KMS-11 (cell line): ENCODE data around the gene GOLGA8N.

Experiments
- H2AFZ ChIP-seq: fragments of 200-600 bp; sonication (generic); 2 replicates; pipeline ENCODE4 v1.6.1; 2016; ENCODE audit warnings: antibody characterized with exemption, mixed run types, low read depth
- H3K27ac ChIP-seq: fragments of 200-600 bp; sonication (generic); 2 replicates; pipeline ENCODE4 v1.6.1; 2016; ENCODE audit warnings: mild to moderate bottlenecking, mixed run types
- H3K27me3 ChIP-seq: fragments of 200-600 bp; sonication (generic); 2 replicates; pipeline ENCODE4 v1.6.1; 2017; ENCODE audit warnings: mild to moderate bottlenecking, low read depth, mixed run types, moderate library complexity; ENCODE audit not compliant: insufficient read depth
- H3K36me3 ChIP-seq: fragments of 200-600 bp; sonication (generic); 2 replicates; pipeline ENCODE4 v1.6.1; 2017; ENCODE audit warnings: mild to moderate bottlenecking, mixed run types; ENCODE audit not compliant: insufficient read depth
- H3K4me1 ChIP-seq: fragments of 200-600 bp; sonication (generic); 2 replicates; pipeline ENCODE4 v1.6.1; 2016; ENCODE audit warnings: mild to moderate bottlenecking, low read depth, mixed run types; ENCODE audit not compliant: poor library complexity, severe bottlenecking
- H3K4me2 ChIP-seq: fragments of 200-600 bp; sonication (generic); 2 replicates; pipeline ENCODE4 v1.7.0; 2016; ENCODE audit warnings: mild to moderate bottlenecking, mixed run types
- H3K4me3 ChIP-seq: fragments of 200-600 bp; sonication (generic); IDR thresholded peaks from 2 replicates; pipeline ENCODE4 v1.6.1; 2017; ENCODE audit warnings: low read depth, low read length, mixed read lengths; ENCODE audit not compliant: insufficient read depth
- H3K79me2 ChIP-seq: fragments of 200-600 bp; sonication (generic); 2 replicates; pipeline ENCODE4 v1.6.1; 2016; ENCODE audit warnings: low read depth, mixed run types; ENCODE audit not compliant: insufficient read depth
- H3K9ac ChIP-seq: fragments of 200-600 bp; sonication (generic); 2 replicates; pipeline ENCODE4 v1.6.1; 2016; ENCODE audit warnings: mild to moderate bottlenecking, mixed run types
- H4K20me1 ChIP-seq: fragments of 200-600 bp; sonication (generic); 2 replicates; pipeline ENCODE4 v1.6.1; 2016; ENCODE audit warnings: mild to moderate bottlenecking, mixed run types; ENCODE audit not compliant: insufficient read depth
- CTCF ChIP-seq: fragments of 200-600 bp; sonication (generic); conservative IDR thresholded peaks from 2 replicates; pipeline ENCODE4 v1.6.1; 2017; ENCODE audit warnings: low read depth, mild to moderate bottlenecking, antibody characterized with exemption, low read length, moderate library complexity, mixed read lengths

Gene GOLGA8N

GRCh38 chr15:32649342-32649741 is 56.1 kb downstream of the GOLGA8N start:
- Histone ChIP-seq H3K4me1 (peaks cover 9% of the 10 kb centered on the region), H3K27ac (no peak overlapping the region), H3K9ac (no peak overlapping the region), H3K36me3 (no peaks in the 10 kb centered on the region), H3K4me2 (no peak overlapping the region), H3K4me3 (no peak overlapping the region), H2AFZ (no peak overlapping the region), H4K20me1 (no peaks in the 10 kb centered on the region), H3K27me3 (no peaks in the 10 kb centered on the region), H3K79me2 (no peaks in the 10 kb centered on the region)
- TF ChIP-seq CTCF = peak; percentile 59

- Histone ChIP-seq H3K27me3 (no peaks in the 10 kb centered on the region), H3K36me3 (no peaks in the 10 kb centered on the region), H3K4me2 (no peak overlapping the region), H4K20me1 (no peaks in the 10 kb centered on the region), H3K4me1 (peaks cover 9% of the 10 kb centered on the region), H2AFZ (no peak overlapping the region), H3K27ac (no peak overlapping the region), H3K9ac (no peak overlapping the region), H3K4me3 (no peak overlapping the region), H3K79me2 (no peaks in the 10 kb centered on the region)
- TF ChIP-seq CTCF = peak; percentile 94
Measured at GRCh38 chr15:32651229-32651837, 58.1 kb downstream of the GOLGA8N start.

- Histone ChIP-seq H3K79me2 (no peaks in the 10 kb centered on the region), H3K9ac (no peak overlapping the region), H3K27ac (no peak overlapping the region), H3K4me3 (no peak overlapping the region), H3K27me3 (no peaks in the 10 kb centered on the region), H3K4me1 (peaks cover 16% of the 10 kb centered on the region), H3K4me2 (no peak overlapping the region), H4K20me1 (no peaks in the 10 kb centered on the region), H3K36me3 (no peaks in the 10 kb centered on the region), H2AFZ (no peak overlapping the region)
- TF ChIP-seq CTCF = no peak
Measured at GRCh38 chr15:32652178-32652577, 58.9 kb downstream of the GOLGA8N start.

GRCh38 chr15:32656091-32656490 is 62.8 kb downstream of the GOLGA8N start:
- H3K4me2 ChIP-seq = no peak overlapping the region

More at GRCh38 chr15:32656091-32656490, 62.8 kb downstream of the GOLGA8N start:
- Histone ChIP-seq H3K4me1 (peaks cover 26% of the 10 kb centered on the region), H4K20me1 (no peaks in the 10 kb centered on the region), H3K27ac (no peak overlapping the region), H2AFZ (no peak overlapping the region), H3K4me3 (no peak overlapping the region), H3K27me3 (no peaks in the 10 kb centered on the region), H3K36me3 (no peaks in the 10 kb centered on the region), H3K79me2 (no peaks in the 10 kb centered on the region), H3K9ac (no peak overlapping the region)
- TF ChIP-seq CTCF = no peak
